NCI-H1694 (cell line): ENCODE results near the gene TRABD2A.
"Not testable (repeated sequence)": the region's sequence is repeated elsewhere in the genome, so short reads cannot be mapped to it uniquely, and the experiment has no call there.

Experiments used
- DNase-seq: peaks from one replicate; lab custom pipeline; 2025; lab: John Stamatoyannopoulos, UW

TRABD2A gene

GRCh38 chr2:84879584-84880394, 1.1 kb downstream of the TRABD2A start:
- no peak for DNase-seq

DNA sequence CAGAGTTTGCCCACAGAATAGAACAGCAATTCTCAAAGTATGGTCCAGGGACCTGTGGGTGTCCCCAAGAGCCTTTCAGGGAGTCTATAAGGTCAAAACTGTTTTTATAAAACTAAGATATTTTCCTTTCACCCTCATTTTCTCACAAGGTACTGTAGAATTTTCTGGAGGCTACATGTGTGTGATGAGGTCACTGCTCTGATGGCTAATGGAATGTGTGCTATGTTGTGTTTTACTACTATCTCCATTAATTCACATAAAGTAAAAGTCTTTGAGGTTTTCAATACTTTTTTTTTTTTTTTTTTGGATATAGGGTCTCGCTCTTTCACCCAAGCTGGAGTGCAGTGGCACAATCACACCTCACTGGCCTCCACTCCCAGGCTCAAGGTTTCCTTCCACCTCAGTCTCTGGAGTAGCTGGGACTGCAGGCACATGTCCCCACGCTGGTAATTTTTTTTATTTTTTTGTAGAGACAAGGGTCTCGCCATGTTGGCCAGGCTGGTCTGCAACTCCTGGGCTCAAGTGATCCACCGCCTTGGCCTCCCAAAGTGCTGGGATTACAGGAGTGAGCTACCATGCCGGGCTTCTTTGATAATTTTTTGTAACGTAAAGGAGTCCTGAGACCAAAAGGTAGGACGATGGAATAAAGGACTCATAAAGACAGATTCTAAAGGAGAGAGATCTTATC, 1.8 kb downstream of the TRABD2A start:
- DNase-seq = no peak

- DNase-seq = no peak
These were observed 2.4 kb downstream of the TRABD2A start for GRCh38 chr2:84878459-84878858.

DNA sequence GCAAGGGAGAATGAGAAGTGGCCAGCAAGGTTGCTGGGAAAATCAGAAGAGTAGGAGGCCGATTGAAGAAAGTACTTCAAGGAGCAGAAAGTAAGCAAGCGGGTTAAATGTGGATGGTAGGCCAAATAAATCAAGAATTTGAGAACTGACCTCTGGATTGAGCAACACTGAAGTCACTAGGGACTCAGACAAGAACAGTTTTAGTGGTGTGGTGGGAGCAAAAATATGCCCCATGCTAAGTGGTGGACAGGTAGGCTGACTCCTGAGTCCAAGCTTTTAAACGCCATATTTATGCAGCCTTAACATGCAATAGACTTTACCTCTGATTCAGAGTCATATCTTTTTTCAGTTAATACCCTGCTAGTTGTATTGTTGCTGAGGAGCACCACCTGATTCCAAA, 4.5 kb downstream of the TRABD2A start:
- no peak for DNase-seq

DNA sequence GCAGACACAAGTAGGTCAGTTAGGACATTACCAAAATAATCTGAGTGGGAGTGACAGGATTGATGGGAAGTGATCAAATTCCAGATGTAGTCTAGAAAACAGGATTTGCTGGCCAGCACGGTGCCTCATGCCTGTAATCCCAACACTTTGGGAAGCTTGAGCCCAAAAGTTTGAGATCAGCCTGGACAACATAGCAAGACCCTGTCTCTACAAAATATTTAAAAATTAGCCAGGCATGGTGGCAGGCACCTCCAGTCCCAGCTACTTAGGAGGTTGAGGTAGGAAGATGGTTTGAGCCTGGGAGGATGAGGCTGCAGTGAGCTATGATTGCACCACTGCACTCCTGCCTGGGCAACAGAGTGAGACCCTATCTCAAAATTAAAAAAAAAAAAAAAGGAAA, 5.3 kb downstream of the TRABD2A start:
- DNase-seq = not testable (repeated sequence)

GRCh38 chr2:84875213-84875560, 5.7 kb downstream of the TRABD2A start:
- DNase-seq = no peak

GRCh38 chr2:84874381-84875212, 6.3 kb downstream of the TRABD2A start:
- no peak for DNase-seq

GRCh38 chr2:84873350-84873749, 7.5 kb downstream of the TRABD2A start:
- DNase-seq = no peak

DNA sequence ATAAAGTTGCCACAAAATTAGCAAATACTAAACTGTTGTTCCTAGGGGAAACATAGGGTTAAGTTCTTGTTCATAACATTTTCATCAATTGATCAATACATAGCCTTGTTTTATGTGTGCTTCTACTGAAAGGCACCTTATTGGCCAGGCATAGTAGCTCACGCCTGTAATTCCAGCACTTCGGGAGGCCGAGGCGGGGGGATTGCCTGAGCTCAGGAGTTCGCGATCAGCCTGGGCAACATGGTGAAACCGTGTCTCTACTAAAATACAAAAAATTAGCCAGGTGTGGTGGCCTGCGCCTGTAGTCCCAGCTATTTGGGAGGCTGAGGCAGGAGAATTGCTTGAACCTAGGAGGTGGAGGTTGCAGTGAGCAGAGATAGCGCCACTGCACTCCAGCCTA, 8.2 kb downstream of the TRABD2A start:
- DNase-seq = not testable (repeated sequence)

DNA sequence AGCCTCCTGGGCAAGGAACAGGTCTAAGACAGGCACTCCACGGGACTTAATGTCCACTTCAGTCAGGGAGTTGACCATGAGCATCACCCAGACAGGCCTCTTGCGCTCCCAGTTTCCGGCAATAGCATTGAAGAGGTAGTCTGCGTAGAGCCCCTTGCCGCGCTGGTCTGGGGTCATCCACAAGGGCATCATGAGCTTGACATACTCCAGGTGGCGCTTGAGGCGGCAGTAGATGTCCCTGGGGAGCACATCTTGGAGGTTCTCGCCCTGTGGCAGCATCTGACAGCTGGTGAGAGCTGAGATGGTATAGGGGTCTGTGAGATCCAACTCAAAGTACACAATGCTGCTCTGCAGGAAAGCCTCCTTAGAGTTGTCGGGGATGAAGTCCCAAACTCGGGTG, 10.6 kb downstream of the TRABD2A start:
- DNase-seq = no peak

DNA sequence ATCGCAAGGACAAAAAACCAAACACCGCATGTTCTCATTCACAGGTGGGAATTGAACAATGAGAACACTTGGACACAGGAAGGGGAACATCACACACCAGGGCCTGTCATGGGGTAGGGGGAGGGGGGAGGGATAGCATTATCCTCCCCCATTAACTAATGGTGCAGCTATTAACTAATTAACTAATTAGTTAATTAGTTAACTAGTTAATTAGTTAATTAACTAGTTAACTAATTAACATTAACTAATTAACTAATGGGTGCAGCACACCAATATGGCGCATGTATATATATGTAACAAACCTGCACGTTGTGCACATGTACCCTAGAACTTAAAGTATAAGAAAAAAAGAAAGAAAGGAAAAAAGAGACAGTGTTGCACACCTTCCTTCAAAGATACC, 12.6 kb downstream of the TRABD2A start:
- DNase-seq = not testable (repeated sequence)

GRCh38 chr2:84866122-84866521, 14.8 kb downstream of the TRABD2A start:
- no peak for DNase-seq

DNA sequence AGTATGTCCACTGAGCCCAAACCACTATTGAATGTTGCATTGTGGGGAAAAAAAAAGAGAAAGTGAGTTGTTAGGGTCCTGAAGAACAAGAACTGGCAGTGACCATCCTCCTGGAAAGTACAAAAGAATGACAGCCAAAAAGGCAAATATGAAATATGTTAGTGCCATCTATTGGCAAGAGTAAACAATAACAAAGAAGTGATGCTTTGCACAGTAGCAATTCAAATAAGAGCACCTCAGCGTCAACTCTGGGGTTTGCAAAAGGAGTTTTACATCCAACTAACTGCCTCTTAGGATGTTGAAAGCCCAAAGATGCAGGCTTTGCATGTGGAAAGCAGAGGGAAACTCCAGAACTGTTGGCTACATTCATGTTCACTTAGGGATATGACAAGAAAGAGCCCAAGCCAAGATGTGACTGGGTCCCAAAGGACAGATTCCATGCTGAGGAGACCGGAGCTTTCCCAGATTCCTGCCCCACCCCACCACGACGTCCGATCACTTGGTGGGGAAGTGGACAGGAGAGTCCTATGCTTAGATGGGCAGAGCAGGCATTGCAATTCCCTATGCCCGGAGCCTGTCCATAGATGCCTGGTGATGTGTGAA, 15.6 kb downstream of the TRABD2A start:
- DNase-seq = peak; percentile 41

GRCh38 chr2:84862006-84862405, 18.9 kb downstream of the TRABD2A start:
- DNase-seq = no peak

DNA sequence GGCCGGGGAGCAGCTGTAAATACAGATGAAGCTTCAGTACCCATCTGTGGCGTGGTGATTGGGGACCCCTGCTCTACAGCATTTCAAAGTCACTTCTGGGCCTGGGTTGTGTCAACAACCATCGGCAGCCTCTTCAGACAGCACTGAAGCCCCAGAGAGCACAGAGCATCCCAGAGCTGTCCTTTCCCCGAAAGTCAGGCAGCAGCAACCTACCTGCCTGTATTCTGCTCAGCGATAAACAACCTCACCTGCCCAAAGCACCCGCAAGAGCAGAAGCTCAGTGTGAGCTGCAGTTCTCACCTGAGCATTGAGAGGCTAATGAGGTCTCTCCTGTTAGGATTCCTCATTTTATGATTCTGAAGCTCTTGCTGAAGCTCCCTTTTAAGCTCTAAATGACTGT, 19.3 kb downstream of the TRABD2A start:
- no peak for DNase-seq

GRCh38 chr2:84858937-84859336, 21.9 kb downstream of the TRABD2A start:
- no peak for DNase-seq

- DNase-seq = no peak
These were observed 22.8 kb downstream of the TRABD2A start for GRCh38 chr2:84858123-84858522.

DNA sequence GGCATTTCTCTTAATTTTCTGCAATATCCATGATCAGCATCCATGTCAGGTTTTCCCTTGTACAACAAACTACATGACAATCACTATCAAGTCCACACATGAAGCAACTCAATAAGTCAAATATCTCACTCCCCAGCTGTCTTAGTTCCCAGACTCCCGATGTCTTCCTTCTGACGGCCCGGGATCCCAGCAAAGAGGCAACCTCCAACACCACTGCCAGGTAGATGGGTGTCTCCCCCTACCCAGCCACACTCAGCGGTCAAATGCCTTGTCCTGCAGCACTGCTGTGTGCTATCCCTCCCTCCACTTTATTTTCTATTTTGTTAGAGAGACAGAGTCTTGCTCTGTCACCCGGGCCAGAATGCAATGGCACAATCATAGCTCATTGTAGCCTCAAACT, 23.3 kb downstream of the TRABD2A start:
- no peak for DNase-seq

DNA sequence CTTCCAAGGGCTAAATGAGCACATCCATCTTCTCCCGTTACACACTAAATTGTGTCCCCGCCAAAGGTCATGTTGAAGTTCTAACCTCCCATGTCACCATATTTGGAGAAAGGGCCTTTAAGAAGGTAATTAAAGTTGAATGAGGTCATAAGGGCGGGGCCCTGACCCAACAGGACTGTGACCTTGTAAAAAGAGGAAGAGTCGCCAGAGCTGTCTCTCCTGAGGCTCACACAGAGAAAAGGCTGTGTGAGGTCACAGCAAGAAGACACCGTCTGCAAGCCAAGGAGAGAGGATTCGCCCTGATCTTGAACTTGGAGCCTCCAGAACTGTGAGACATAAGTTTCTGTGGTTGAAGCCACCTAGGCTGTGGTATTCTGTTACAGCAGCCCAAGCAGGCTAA, 24.1 kb downstream of the TRABD2A start:
- DNase-seq = no peak

DNA sequence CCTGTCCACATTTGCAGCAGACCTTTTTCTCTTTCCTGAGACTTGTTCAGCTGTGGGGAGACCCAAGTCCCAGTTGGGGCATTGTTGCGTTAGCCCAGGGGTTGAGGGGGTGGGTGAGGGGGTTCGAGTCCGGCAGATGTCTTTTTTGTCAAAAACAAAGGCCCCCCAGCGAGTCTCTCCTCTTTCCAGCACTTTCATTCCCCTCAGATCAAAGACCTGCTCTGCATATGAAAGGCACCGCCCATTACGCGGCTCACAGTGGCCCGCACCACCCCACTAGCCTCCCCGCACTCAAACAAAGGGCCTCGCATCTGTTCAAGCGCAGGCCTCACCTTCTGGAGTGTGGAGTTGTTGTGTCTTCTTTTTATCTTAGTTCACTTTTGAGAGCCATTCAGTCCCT, 25.2 kb downstream of the TRABD2A start:
- no peak for DNase-seq

- no peak for DNase-seq
These were observed 26.0 kb downstream of the TRABD2A start for GRCh38 chr2:84854850-84855249.

- no peak for DNase-seq
These were observed 29.0 kb downstream of the TRABD2A start for GRCh38 chr2:84851876-84852275.
